T-helper 9 cell (primary cell): ENCODE data around the gene KLHL5.
"Not testable (repeated sequence)": the region's sequence is repeated elsewhere in the genome, so short reads cannot be mapped to it uniquely, and the experiment has no call there.

Experiments
- DNase-seq: peaks from one replicate; pipeline ENCODE4 v3.0.0-alpha.2; 2020

KLHL5 gene

GRCh38 chr4:39106011-39106410 is 44.0 kb downstream of the KLHL5 start:
- no peak for DNase-seq

DNA sequence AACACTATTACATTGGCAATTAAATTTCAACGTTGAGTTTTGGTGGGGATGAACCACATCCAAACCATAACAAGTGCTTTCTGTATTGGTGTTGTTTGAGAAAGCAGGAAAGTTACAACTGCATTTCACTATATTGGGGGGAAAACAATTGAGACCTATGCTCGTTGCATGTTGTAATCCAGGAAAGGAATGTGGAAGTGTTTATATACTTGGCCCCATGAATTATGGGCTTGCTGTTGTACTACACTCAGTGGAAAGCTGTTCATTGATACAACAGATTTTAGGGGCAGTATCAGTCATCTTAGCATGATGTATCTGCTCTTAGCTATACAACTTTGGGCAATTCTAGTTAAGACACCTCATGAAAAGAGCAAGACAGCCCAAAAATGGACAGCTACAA is 52.4 kb downstream of the KLHL5 start:
- DNase-seq: no peak

DNA sequence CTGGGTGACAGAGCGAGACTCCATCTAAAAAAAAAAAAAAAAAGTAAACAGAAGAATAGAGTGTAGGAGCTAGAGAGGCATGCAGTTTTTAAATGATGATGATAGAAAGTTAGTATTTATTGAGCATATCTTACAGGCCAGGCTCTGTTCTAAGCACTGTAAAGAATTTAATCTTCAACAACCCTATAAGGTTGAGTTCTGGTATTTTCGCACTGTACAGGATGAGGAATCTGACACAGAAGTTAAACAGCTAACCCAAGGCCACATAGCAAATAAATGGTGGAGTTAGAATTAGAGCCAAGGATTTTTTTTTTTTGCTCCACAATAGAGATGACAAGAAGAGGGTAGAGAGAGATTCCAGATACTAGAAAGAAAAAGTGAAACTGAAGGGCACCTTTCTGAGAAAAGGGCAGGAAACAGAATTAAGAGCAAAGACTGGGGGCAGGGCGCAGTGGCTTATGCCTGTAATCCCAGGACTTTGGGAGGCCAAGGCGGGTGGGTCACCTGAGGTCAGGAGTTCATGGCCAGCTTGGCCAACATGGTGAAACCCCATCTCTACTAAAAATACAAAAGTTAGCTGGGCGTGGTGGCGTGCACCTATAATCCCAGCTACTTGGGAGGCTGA is 56.1 kb downstream of the KLHL5 start:
- DNase-seq: no peak

DNA sequence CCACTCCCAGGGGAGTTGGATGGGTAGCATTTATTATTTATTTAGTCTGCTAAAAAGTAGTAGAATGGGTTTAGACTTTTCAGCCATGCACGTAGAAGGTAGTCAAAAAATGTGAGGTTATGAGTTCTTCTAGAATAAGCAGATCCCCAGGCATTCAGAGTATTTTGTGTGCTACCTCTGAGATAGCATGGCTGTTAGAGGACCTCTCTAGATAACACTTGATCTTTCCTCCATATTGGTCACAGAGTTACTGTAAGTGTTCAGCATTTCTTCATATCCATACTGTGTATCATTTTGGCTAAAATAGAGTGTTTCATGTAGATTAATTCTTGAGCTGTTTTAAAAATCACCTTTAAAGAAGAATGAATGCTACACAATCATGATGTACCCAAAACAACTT is 58.4 kb downstream of the KLHL5 start:
- DNase-seq: no peak

- DNase-seq: no peak
Observed at GRCh38 chr4:39124885-39125599, 63.0 kb downstream of the KLHL5 start.

DNA sequence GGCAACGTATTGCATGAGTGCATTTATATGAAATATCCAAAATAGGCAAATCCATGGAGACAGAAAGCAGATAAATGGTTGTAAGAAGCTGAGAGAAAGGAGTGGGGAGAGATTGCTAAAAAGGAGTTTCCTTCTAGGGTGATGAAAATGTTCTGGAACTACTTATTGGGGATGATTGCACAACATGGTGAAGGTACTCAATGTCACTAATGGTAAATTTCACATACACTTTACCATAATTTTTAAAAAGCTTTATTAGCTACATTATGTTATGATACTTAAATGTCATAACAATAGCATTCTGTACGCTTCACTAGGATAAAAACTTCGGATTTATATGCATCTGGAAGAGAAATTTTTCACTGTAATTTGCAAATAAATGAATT is 63.6 kb downstream of the KLHL5 start:
- no peak for DNase-seq

DNA sequence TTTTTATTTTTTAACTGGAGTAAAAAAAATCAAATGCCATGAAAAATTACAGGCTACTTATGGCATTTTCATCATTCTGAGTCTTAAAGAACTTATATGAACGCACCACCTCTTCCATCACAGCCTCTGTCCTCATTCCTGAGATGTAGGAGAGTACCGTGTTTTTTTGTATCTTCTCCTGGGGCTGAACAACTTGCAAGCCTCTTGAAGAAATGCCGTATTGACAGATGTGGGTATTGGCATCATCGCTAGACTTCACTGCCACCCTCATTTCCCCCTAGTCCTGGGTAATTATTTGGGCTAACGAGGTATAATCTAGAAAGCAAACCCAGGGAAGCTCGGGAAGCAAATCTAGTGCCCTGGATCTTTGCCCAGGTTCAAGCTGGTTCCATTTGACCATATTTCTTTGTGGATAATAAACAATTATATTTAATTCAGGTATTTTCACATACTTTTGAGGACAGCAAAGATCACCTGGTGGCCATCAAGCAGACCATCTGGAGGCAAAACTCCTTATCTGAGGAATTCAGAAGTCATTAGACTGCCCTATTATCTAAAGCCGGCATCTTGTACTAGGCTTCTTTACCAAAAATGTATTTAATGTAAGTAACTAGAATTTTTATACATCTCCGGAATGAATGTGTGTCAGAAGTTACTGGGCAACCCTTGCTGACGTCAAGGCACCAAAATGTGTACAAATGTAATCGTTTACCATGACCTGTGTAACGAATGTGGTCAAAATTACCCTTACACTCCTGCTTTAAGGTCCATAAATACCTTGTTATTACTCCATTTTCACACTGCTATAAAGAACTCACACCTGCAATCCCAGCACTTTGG is 64.4 kb downstream of the KLHL5 start:
- DNase-seq: no peak

DNA sequence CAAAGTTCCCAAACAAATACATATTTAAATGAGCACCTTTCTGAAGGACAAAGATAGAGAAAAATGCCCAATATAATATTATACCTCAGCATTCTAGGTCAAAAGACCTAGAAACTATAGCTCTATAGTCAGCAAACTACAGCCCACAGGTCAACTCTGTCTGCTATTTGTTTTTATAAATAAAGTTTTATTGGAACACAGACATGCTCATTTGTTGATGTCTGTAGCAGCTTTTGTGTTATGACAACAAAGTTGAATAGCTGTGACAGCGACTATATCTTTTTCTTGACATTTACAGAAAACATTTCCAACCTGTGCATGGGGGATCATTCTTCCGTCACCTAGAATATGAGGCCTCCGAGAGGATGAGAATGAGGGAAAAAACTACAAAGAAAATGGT is 71.6 kb downstream of the KLHL5 start:
- no peak for DNase-seq

- DNase-seq: no peak
Observed at GRCh38 chr4:39134683-39135306, 72.8 kb downstream of the KLHL5 start.

GRCh38 chr4:39138227-39138626 is 76.2 kb downstream of the KLHL5 start:
- not testable (repeated sequence) for DNase-seq

DNA sequence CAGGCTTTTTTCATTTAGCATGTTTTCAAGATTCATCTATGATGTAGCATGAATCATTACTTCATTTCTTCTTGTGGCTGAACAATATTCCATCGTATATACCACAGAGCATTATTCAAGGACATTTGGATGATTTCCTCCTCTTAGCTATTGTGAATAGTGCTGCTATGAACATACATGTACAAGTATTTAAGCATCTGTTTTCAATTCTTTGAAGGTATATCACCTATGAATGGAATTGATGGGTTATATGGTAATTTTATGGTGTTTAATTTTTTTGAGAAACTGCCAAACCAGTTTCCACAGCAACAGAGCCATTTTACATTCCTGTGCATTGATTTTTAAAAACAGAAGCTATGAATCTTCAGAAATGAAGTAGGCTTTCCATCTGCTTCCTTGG is 84.2 kb downstream of the KLHL5 start:
- no peak for DNase-seq

DNA sequence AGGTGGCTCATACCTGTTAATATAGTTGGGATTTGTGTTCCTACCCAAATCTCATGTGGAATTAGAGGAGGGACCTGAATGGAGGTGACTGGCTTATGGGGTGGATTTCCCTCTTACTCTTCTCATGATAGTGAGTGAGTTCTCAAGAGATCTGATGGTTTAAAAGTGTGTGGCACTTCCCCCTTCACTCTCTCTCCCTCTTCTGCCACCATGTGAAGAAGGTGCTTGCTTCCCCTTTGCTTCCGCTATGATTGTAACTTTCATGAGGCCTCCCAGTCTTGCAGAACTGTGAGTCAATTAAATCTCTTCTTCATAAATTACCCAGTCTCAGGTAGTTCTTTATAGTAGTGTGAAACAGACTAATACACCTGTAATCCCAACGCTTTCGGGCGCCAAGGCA is 92.0 kb downstream of the KLHL5 start:
- DNase-seq: no peak

DNA sequence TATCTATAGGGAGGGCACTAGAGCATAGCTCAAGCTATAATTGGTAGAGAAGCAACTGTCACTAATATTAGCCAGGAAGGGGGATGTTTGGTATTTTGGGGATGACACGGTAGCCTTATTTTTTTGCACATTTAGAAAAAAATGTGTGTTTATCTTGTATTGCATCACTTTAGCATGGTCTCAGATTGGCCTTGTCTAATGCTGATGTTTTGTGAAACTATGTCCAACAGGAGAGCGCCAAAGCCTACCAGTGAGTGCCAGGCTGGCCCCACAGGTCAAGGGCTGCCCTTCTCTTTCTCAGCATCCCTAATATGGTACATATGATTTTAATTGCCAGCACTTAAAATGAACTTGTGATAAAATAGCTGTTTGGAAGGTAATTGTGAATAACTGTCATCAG is 95.5 kb downstream of the KLHL5 start:
- DNase-seq: no peak

DNA sequence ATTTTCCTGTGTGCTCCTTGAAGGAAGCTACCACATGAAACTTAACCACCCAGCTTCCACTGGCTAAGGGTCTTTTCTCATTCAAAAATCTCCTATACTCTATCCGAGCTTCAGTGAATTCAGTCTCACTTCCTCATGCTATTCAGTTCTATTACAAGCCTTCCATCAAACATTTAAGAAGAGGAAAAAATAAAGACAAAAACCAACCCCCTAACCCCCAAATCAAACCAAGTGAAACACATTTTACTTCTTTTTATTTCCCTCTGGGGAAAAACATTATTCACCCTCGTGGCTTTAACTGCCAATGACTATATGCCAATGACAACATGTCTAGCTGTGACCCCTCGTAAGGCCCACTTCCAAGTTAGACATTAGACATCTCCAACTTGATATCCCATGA is 104.1 kb downstream of the KLHL5 start:
- DNase-seq: no peak

DNA sequence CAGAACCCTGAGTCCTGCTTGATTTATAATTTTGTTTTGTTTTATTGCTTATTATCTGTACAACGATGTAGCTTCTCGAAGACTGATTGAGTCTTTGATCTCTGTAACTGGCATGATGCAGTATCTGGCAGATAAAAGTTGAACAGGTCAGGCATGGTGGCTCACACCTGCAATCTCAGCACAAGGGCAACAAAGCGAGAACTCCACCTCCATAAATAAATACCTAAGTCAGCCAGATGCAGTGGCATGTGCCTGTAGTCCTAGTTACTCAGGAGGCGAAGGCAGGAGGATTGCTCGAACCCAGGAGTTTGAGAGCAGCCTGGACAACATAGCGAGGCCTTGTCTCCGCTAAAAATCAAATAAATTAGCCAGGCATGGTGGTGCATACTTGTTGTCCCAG is 104.6 kb downstream of the KLHL5 start:
- no peak for DNase-seq

- DNase-seq: no peak
Observed at GRCh38 chr4:39169426-39169825, 107.4 kb downstream of the KLHL5 start.

DNA sequence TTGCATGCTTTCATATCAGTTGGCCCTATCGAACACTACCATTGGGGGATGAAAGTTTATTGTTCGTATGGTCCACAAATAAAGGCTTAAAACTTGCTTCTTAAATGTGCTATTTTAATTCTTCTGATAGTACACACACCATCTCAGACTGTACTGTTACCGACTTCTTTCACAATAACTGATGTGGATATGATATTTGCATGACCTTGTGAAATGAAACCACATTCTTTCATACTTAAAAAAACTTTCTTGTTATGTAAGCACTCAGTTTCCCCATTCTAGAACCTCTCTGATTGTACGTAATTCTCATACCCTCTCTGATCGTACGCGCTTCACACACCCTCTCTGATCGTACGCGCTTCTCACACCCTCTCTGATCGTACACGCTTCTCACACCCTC is 108.3 kb downstream of the KLHL5 start:
- DNase-seq: no peak
